AG04450 (cell line): ENCODE data around the gene KCNC4. TPM values are rescaled to one million over a fixed set of nuclear protein-coding genes. Genes with fewer than 3 reads are reported as not detected.

ENCODE experiments used
- CTCF ChIA-PET: fragments of 300-600, 350-600 bp; formaldehyde crosslinking; extraction: SDS; loops from one replicate; lab custom pipeline; 2022; ENCODE audit warnings: antibody characterized with exemption, inconsistent platforms; lab: Charles Lee
- POLR2A ChIA-PET: fragments of 350-600 bp; formaldehyde crosslinking; extraction: SDS; loops from one replicate; lab custom pipeline; 2021; ENCODE audit warnings: antibody characterized with exemption, inconsistent platforms; lab: Yijun Ruan, JAX
- DNase-seq: peaks from one replicate; pipeline ENCODE4 v3.0.0-alpha.2; 2011; ENCODE audit warnings: low read depth, low spot score
- H3K27ac ChIP-seq: one replicate; pipeline ENCODE4 v1.5.1; 2012; ENCODE audit warnings: low read depth, low read length, control low read depth
- H3K27me3 ChIP-seq: one replicate; pipeline ENCODE4 v1.6.0; 2012; ENCODE audit warnings: low read length; ENCODE audit not compliant: control insufficient read depth, insufficient read depth
- H3K4me3 ChIP-seq: 2 replicates; pipeline ENCODE4 v1.5.1; 2011; ENCODE audit warnings: mild to moderate bottlenecking, low read depth, low read length, control low read depth
- H3K9me3 ChIP-seq: 2 replicates; pipeline ENCODE4 v1.5.1; 2012; ENCODE audit warnings: low read length; ENCODE audit not compliant: control insufficient read depth, insufficient read depth
- polyA plus RNA-seq: library from polyadenylated mRNA; depleted of rRNA; stranded (reverse); fragments of >200 nt; gene quantifications from 2 replicates; pipeline ENCODE4 v1.2.3, GENCODE V29; 2011
- TF ChIP-seq, protein P1 (sequence below): IDR thresholded peaks from 2 replicates; pipeline ENCODE4 v1.5.1; 2011; ENCODE audit warnings: low read depth, low read length, control low read depth, inconsistent platforms

The KCNC4 gene
- polyA plus RNA-seq, 1 experiment, result 0.36 TPM

DNA sequence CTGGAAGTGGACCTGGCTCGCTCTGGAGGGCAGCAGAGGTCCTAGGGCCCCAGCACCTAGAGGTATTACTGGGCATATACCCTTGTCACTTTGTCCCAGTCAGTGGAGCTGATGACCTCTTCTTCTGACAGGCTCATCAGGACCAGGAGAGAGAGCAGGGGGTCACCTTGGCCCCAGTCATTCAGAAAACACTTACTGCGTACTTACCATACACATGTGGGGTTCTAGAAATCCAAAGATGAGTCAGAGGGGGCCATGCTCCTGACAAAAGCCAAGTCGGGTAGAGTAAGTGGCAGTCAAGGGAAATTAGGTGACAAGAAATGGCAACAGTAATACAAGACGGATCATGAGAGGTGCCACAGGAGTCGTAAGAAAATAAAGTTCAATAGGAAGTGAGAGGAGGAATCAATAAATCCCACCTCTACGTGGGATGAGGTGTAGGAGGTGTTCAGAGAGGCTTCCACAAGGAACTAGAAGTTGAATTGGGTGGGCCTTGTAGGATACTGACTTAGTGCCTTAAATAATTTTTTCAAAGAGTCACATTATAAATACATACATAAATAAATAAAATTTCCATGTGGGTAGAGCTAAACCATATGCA is 6.8 kb downstream of the KCNC4 start:
- Histone ChIP-seq H3K4me3 (no peak overlapping the region), H3K9me3 (no peaks in the 10 kb centered on the region; the same call in 1 of the 2 replicates), H3K27me3 (peaks cover 23% of the 10 kb centered on the region), H3K27ac (no peak overlapping the region)
- POLR2A ChIA-PET, result no interaction called here
- DNase-seq, result no peak
- CTCF ChIA-PET, result interaction anchor here (2.1 to 17.9 kb wide), 3 partner anchors 10 to 93 kb away, joined by 10 to 1035 read pairs (median 17); no protein-coding TSS in a partner anchor
- TF ChIP-seq, protein P1, sequence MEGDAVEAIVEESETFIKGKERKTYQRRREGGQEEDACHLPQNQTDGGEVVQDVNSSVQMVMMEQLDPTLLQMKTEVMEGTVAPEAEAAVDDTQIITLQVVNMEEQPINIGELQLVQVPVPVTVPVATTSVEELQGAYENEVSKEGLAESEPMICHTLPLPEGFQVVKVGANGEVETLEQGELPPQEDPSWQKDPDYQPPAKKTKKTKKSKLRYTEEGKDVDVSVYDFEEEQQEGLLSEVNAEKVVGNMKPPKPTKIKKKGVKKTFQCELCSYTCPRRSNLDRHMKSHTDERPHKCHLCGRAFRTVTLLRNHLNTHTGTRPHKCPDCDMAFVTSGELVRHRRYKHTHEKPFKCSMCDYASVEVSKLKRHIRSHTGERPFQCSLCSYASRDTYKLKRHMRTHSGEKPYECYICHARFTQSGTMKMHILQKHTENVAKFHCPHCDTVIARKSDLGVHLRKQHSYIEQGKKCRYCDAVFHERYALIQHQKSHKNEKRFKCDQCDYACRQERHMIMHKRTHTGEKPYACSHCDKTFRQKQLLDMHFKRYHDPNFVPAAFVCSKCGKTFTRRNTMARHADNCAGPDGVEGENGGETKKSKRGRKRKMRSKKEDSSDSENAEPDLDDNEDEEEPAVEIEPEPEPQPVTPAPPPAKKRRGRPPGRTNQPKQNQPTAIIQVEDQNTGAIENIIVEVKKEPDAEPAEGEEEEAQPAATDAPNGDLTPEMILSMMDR, result no peak

DNA sequence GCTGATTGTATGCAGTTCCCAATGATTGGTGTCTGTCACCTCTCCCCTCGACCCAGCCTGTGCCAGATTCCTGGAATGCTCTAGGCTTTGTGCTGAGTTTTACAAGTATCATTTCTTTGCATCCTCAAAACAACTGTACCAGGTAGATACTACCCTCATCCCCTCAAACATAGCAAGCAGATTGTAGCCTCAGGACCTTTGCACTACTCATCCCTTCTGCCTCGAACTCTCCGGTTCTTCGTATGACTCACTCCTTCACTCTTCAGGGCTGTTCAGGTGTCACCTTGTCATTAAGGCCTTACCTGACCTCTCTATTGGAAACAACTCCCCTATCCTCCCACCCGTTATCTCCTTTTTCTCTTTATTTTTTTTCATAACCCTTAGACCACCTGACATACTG is 8.0 kb downstream of the KCNC4 start:
- CTCF ChIA-PET, result no interaction called here
- H3K27me3 ChIP-seq, result peaks cover 17% of the 10 kb centered on the region

DNA sequence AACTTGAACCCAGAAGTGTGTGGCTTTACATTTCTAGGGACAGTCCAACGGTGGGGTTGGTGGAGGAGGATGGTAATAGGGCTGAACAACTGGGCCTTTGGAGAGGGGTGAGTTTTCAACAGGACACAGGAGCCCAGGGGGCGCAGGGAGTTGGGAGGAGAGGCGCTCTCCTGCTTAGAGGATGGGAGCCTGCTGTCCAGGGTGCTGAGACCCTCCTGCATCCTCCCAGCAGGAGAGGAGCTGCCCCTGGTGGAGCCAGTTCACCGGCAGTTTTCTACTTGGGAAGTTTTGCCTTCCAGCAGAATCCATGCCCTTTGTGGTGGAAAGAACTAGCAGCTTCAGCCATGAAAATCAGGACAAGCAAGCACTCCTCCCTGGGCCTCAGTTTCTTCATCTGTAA is 8.6 kb downstream of the KCNC4 start:
- Histone ChIP-seq H3K27me3 (peaks cover 14% of the 10 kb centered on the region), H3K9me3 (no peaks in the 10 kb centered on the region; the same call in 1 of the 2 replicates), H3K4me3 (no peak overlapping the region), H3K27ac (no peak overlapping the region)
- CTCF ChIA-PET, result interaction anchor here (0.9 to 2.1 kb wide), 3 partner anchors 11 to 194 kb away, joined by 5 to 10 read pairs (median 5); no protein-coding TSS in a partner anchor
- no peak for DNase-seq
- POLR2A ChIA-PET, result no interaction called here
- TF ChIP-seq, protein P1, result peak; percentile 19; the same call in 1 of the 2 replicates

More for the DNA sequence above, 8.0 kb downstream of the KCNC4 start:
- no peak for DNase-seq
- POLR2A ChIA-PET, result no interaction called here
- Histone ChIP-seq H3K27ac (no peak overlapping the region), H3K9me3 (no peaks in the 10 kb centered on the region; the same call in 1 of the 2 replicates), H3K4me3 (no peak overlapping the region)
- TF ChIP-seq, protein P1, result no peak

DNA sequence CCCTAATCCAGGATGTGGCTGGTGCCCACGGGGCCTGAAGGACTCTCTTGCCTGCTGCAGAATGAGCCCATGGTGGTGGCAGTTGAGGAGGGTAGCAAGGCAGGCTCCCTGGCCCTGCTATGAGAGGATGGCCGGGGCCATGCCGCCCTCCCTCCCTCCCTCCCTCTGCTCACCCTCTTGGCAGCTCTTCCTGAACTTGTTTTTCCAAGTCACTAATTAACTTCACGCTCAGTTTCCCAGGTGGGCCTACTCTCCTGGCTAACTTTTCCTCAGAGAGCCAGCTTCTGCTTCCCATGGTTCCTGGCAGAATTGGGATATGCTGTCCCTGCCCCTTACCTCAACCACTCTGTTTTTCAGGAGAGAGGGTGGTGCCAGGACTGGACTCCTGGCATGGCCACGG is 10.2 kb downstream of the KCNC4 start:
- Histone ChIP-seq H3K4me3 (no peak overlapping the region), H3K9me3 (no peaks in the 10 kb centered on the region), H3K27ac (no peak overlapping the region), H3K27me3 (peaks cover 3% of the 10 kb centered on the region)
- no peak for DNase-seq
- TF ChIP-seq, protein P1, result no peak
- CTCF ChIA-PET, result interaction anchor here (1.3 to 2.1 kb wide), 2 partner anchors 12 to 23 kb away, joined by 3 to 10 read pairs; no protein-coding TSS in a partner anchor
- POLR2A ChIA-PET, result no interaction called here

DNA sequence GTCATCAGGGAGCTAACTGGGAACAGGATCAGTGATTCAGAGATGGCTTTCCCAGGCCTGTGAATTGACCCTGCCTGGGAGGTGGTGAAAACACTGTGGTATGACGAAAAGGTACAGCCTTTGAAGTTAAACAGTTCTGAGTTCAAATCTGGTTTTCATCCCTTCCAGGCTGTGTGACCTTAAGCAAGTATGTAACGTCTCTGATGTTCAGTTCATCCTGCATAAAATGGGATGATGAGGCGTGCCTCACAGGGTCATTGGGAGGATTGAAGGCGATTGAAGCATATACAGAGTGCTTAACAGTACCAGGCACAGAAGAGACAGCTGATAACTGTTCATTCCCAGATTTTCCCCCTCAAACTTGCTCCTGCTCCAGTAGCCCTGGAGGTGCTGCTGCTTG is 11.0 kb downstream of the KCNC4 start:
- DNase-seq, result no peak
- Histone ChIP-seq H3K27me3 (no peaks in the 10 kb centered on the region), H3K9me3 (no peaks in the 10 kb centered on the region), H3K27ac (no peak overlapping the region), H3K4me3 (no peak overlapping the region)
- ChIA-PET CTCF (no interaction called here), POLR2A (no interaction called here)
- TF ChIP-seq, protein P1, result no peak
